ENCODE measurements around the gene SORCS1. TPM values are rescaled to one million over a fixed set of nuclear protein-coding genes. Genes with fewer than 3 reads are reported as not detected.

Gene SORCS1
- total and polyA plus RNA-seq, 2 of the 13 experiments (the other 11 are each of a cell fraction or from before 2014, with no cell fraction given) = not detected

DNA sequence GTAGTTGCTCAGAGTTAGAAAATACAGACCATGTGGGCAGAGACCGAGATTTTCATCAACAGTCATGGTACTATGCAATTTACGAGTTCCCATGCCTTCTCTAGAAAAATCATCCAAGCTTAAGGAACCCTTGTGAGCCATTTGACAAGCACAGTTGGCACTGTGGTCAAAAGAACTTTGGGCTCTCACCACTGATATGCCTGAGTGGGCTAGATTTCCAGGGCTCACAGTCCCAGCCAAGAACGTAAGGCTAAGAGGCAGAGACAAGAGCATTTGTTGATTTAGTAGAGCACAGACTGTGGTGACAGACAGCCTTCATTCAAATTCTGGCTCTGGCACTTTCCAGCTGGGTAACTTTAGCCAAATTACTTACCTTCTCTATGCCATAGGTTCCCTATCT lies 407.0 kb downstream of the SORCS1 start (continued):
- TF ChIP-seq ZNF160 (CRISPR knock-in tag; IDR thresholded peaks at IDR 0.05) = no peak

DNA sequence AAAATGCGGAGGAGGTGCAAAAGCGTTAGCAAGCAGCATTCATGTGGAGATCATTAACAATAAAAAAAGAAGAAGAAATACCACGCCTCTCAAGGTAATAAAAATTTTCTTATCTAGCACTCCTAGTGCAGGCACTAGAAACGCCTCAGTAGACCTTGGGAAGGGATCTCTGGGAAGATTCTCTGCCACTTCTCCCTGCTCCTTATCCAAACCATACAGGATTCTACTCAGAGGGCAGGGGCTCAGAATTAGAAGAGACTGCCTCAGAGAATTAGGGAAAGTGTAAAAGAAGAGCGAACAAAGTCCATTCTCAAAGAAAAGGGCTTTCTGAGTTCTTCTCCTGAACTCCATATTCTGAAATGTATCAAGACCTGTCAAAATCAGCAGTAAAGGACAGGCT lies 413.4 kb downstream of the SORCS1 start:
- intact Hi-C loops (cut with micrococcal nuclease; ENCODE audit: unreplicated experiment) = no loop called here
- in situ Hi-C loops (cut with HindIII; ENCODE audit: extremely low pct_ligation_motif_present, low pct_unique_long_range_greater_than_20kb) = no loop called here
- WGBS (ENCODE audit: low lambda C conversion rate) = 32% methylated on average over 5 of the region's 5 CpGs
- Histone ChIP-seq H3K27me3 (ENCODE audit: control insufficient read depth in 1 of 2, insufficient read depth in 2 of 2, low read length in 2 of 2) (no peaks in the 10 kb centered on the region), H3K4me1 (ENCODE audit: insufficient read depth, low read length) (no peaks in the 10 kb centered on the region), H3K9me3 (ENCODE audit: low read length) (no peaks in the 10 kb centered on the region), H3K4me2 (ENCODE audit: low read depth, low read length) (no peak overlapping the region), H4K20me1 (ENCODE audit: insufficient read depth, low read length) (no peaks in the 10 kb centered on the region), H3K27ac (ENCODE audit: extremely low read length, insufficient read depth, low read length) (no peak overlapping the region), H3K36me3 (replicated peaks in 1 of 2; ENCODE audit: control insufficient read depth in 1 of 2, insufficient read depth in 2 of 2, low read length in 2 of 2) (no peaks in the 10 kb centered on the region), H2AFZ (ENCODE audit: low read length) (no peak overlapping the region), H3K9ac (ENCODE audit: insufficient read depth, low read depth, low read length) (no peak overlapping the region), H3K79me2 (ENCODE audit: insufficient read depth, low read length) (no peaks in the 10 kb centered on the region), H3K4me3 (replicated peaks in 1 of 3; ENCODE audit: insufficient read depth in 1 of 3, low read depth in 2 of 3, low read length in 3 of 3) (no peak overlapping the region)
- no peak for ATAC-seq
- no TSS peak for BruUV-seq (replicated peaks)
- TF ChIP-seq ZBTB20 (CRISPR knock-in tag; IDR thresholded peaks at IDR 0.05; ENCODE audit: borderline replicate concordance, low read depth) (no peak), TMF1 (CRISPR knock-in tag; IDR thresholded peaks at IDR 0.05; ENCODE audit: low read depth) (no peak), POLR2AphosphoS2 (IDR thresholded peaks at IDR 0.05; ENCODE audit: low read depth, low read length) (no peak), ZNF343 (CRISPR knock-in tag; IDR thresholded peaks at IDR 0.05) (no peak)
- ChIA-PET POLR2A (no interaction called here), CTCF (ENCODE audit: low intra/inter-chr PET ratio, low total read pairs) (no interaction called here)
- no peak for FAIRE-seq
- no peak for DNase-seq (ENCODE audit: low spot score)

DNA sequence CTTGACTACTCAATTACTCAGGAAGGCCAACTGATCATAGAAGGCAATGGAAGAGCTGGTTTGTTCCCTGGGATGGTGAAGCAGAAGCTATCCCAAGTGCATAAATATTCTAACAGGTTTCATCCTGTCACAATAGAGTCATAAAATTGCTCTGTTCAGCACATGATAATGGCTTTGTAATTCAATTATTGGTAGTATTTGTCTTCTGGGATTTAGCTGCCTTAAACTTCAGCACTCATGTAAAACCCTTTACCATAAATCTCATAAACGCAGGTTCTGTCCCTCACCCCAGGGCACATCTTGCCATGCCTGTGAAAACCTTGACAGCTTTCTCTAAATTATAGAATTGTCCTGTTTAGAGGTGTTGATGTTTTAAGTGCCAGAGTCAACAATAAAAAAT lies 417.6 kb downstream of the SORCS1 start:
- DNase-seq (ENCODE audit: low spot score) = no peak
- CTCF ChIA-PET (ENCODE audit: low intra/inter-chr PET ratio, low total read pairs) = no interaction called here
- intact Hi-C loops (cut with micrococcal nuclease; ENCODE audit: unreplicated experiment) (no loop called here), in situ Hi-C loops (cut with HindIII; ENCODE audit: extremely low pct_ligation_motif_present, low pct_unique_long_range_greater_than_20kb) (no loop called here)
- H2AFZ ChIP-seq (ENCODE audit: low read length) = no peak overlapping the region
- H3K9me3 ChIP-seq (ENCODE audit: low read length) = no peaks in the 10 kb centered on the region
- POLR2A ChIA-PET = no interaction called here
- H3K27ac ChIP-seq (ENCODE audit: extremely low read length, insufficient read depth, low read length) = no peak overlapping the region
- no peaks in the 10 kb centered on the region for H4K20me1 ChIP-seq (ENCODE audit: insufficient read depth, low read length)
- no peak overlapping the region for H3K9ac ChIP-seq (ENCODE audit: insufficient read depth, low read depth, low read length)
- H3K4me2 ChIP-seq (ENCODE audit: low read depth, low read length) = no peak overlapping the region
- 0% methylated on average over 1 of the region's 1 CpG for WGBS (ENCODE audit: low lambda C conversion rate)
- no peaks in the 10 kb centered on the region for H3K79me2 ChIP-seq (ENCODE audit: insufficient read depth, low read length)
- no peaks in the 10 kb centered on the region for H3K27me3 ChIP-seq (ENCODE audit: control insufficient read depth in 1 of 2, insufficient read depth in 2 of 2, low read length in 2 of 2)
- H3K4me1 ChIP-seq (ENCODE audit: insufficient read depth, low read length) = no peaks in the 10 kb centered on the region
- no peak for FAIRE-seq
- no peak for ATAC-seq
- no TSS peak for BruUV-seq (replicated peaks)
- no peaks in the 10 kb centered on the region for H3K36me3 ChIP-seq (replicated peaks in 1 of 2; ENCODE audit: control insufficient read depth in 1 of 2, insufficient read depth in 2 of 2, low read length in 2 of 2)
- H3K4me3 ChIP-seq (replicated peaks in 1 of 3; ENCODE audit: insufficient read depth in 1 of 3, low read depth in 2 of 3, low read length in 3 of 3) = no peak overlapping the region
- TF ChIP-seq HOXD1 (CRISPR knock-in tag; IDR thresholded peaks at IDR 0.05) = no peak
- TF ChIP-seq, protein P1, sequence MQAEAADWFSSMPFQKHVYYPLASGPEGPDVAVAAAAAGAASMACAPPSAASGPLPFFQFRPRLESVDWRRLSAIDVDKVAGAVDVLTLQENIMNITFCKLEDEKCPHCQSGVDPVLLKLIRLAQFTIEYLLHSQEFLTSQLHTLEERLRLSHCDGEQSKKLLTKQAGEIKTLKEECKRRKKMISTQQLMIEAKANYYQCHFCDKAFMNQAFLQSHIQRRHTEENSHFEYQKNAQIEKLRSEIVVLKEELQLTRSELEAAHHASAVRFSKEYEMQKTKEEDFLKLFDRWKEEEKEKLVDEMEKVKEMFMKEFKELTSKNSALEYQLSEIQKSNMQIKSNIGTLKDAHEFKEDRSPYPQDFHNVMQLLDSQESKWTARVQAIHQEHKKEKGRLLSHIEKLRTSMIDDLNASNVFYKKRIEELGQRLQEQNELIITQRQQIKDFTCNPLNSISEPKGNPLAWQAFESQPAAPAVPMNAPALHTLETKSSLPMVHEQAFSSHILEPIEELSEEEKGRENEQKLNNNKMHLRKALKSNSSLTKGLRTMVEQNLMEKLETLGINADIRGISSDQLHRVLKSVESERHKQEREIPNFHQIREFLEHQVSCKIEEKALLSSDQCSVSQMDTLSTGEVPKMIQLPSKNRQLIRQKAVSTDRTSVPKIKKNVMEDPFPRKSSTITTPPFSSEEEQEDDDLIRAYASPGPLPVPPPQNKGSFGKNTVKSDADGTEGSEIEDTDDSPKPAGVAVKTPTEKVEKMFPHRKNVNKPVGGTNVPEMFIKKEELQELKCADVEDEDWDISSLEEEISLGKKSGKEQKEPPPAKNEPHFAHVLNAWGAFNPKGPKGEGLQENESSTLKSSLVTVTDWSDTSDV (CRISPR knock-in tag; IDR thresholded peaks at IDR 0.05) = no peak
- TF ChIP-seq, protein P2, sequence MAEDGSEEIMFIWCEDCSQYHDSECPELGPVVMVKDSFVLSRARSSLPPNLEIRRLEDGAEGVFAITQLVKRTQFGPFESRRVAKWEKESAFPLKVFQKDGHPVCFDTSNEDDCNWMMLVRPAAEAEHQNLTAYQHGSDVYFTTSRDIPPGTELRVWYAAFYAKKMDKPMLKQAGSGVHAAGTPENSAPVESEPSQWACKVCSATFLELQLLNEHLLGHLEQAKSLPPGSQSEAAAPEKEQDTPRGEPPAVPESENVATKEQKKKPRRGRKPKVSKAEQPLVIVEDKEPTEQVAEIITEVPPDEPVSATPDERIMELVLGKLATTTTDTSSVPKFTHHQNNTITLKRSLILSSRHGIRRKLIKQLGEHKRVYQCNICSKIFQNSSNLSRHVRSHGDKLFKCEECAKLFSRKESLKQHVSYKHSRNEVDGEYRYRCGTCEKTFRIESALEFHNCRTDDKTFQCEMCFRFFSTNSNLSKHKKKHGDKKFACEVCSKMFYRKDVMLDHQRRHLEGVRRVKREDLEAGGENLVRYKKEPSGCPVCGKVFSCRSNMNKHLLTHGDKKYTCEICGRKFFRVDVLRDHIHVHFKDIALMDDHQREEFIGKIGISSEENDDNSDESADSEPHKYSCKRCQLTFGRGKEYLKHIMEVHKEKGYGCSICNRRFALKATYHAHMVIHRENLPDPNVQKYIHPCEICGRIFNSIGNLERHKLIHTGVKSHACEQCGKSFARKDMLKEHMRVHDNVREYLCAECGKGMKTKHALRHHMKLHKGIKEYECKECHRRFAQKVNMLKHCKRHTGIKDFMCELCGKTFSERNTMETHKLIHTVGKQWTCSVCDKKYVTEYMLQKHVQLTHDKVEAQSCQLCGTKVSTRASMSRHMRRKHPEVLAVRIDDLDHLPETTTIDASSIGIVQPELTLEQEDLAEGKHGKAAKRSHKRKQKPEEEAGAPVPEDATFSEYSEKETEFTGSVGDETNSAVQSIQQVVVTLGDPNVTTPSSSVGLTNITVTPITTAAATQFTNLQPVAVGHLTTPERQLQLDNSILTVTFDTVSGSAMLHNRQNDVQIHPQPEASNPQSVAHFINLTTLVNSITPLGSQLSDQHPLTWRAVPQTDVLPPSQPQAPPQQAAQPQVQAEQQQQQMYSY (CRISPR knock-in tag; IDR thresholded peaks at IDR 0.05) = no peak
- no peak for TF ChIP-seq MAZ (IDR thresholded peaks at IDR 0.05; ENCODE audit: borderline replicate concordance, low read depth, low read length)
- TF ChIP-seq MAZ (CRISPR knock-in tag; IDR thresholded peaks at IDR 0.05; ENCODE audit: low read depth) = no peak

Measured in HepG2 (cell line).